Spleen (tissue), 11 donors: Measurements from ENCODE around the gene MVK. TPM values are rescaled to one million over a fixed set of nuclear protein-coding genes. Genes with fewer than 3 reads are reported as not detected.
A peak's percentile ranks its signal among the peaks of the same experiment; 100 is the strongest.

Source experiments
- DNase-seq: peaks from one replicate; pipeline ENCODE4 v3.0.0-alpha.2; 2020
- H3K27ac ChIP-seq, 8 donors: fragments of 200-600 bp; sonication (generic) in 7 of 8; 1 replicate in 4 of 8; 2 replicates in 4 of 8; pipeline versions ENCODE4 v1.5.0 to v1.8.0; 2016 to 2021; ENCODE audit warnings: inconsistent platforms in 4 of 8, mild to moderate bottlenecking in 4 of 8, moderate library complexity in 1 of 8
- H3K27me3 ChIP-seq, 7 donors: fragments of 200-600 bp; sonication (generic) in 6 of 7; replicated peaks in 1 of 7; 1 replicate in 4 of 7; 2 replicates in 3 of 7; pipeline versions ENCODE4 v1.5.0 to v1.8.0; 2016 to 2021; ENCODE audit warnings: inconsistent platforms in 3 of 7, mild to moderate bottlenecking in 1 of 7
- H3K36me3 ChIP-seq, 6 donors: fragments of 200-600 bp; sonication (generic) in 5 of 6; 1 replicate in 4 of 6; 2 replicates in 2 of 6; pipeline versions ENCODE4 v1.5.0 to v1.8.0; 2016 to 2021; ENCODE audit warnings: inconsistent platforms in 2 of 6
- H3K4me1 ChIP-seq, 6 donors: fragments of 200-600 bp; sonication (generic) in 5 of 6; 1 replicate in 3 of 6; 2 replicates in 3 of 6; pipeline versions ENCODE4 v1.5.0 to v1.8.0; 2016 to 2021; ENCODE audit warnings: inconsistent platforms in 3 of 6
- H3K4me3 ChIP-seq, 8 donors: fragments of 200-600 bp; sonication (generic) in 7 of 8; 1 replicate in 4 of 8; 2 replicates in 4 of 8; pipeline versions ENCODE4 v1.5.0 to v1.8.0; 2016 to 2021; ENCODE audit warnings: inconsistent platforms in 4 of 8, mild to moderate bottlenecking in 4 of 8, moderate library complexity in 2 of 8
- H3K9me3 ChIP-seq, 8 donors: fragments of 200-600 bp; sonication (generic) in 7 of 8; 1 replicate in 4 of 8; 2 replicates in 4 of 8; pipeline versions ENCODE4 v1.5.0 to v1.8.0; 2016 to 2021; ENCODE audit warnings: inconsistent platforms in 4 of 8
- POLR2A ChIP-seq, 3 donors: fragments of 450-650 bp; IDR thresholded peaks; one replicate each; pipeline ENCODE4 v1.5.1; 2017; ENCODE audit warnings: antibody characterized with exemption in 3 of 3, mild to moderate bottlenecking in 1 of 3
- POLR2AphosphoS5 ChIP-seq, 3 donors: sonication (generic); formaldehyde crosslinking; IDR thresholded peaks; one replicate each; pipeline ENCODE4 v1.5.1; 2017; ENCODE audit warnings: antibody characterized with exemption in 3 of 3
- WGBS, 5 donors: extraction: QIAGEN DNeasy Blood & Tissue Kit in 3 of 5; methylation state at CpG; one replicate each; pipeline versions ENCODE4 v1.1.5 to v1.1.7; 2013 to 2018; 5-methylcytosine and 5-hydroxymethylcytosine counted together
- intact Hi-C: fragments of 100-400 bp; cut with DNase I; formaldehyde crosslinking; loops from one replicate; pipeline ENCODE4 v1.15.0; 2023; ENCODE audit warnings: low total_unique reads
- polyA plus RNA-seq, 3 donors: library from polyadenylated mRNA; stranded (reverse); fragments of 200-250 nt; gene quantifications; one replicate each; pipeline ENCODE4 v1.2.1, GENCODE V29; 2013
- total RNA-seq, 7 donors: library from RNA; depleted of rRNA in 3 of 7; stranded (reverse); fragments of >200 nt in 3 of 7; fragmentation: NEBNext Ultra II Directional in 4 of 7; extraction: Animal tissue kit (Norgen Biotek cat#: 25700) in 4 of 7; gene quantifications; one replicate each; pipeline versions ENCODE4 v1.1.0 to v1.2.1, GENCODE V29; 2016 to 2021
- TF ChIP-seq, protein P1 (sequence below), 11 experiments: fragments of 200-600 bp in 7 of 11; fragments of 450-650 bp in 4 of 11; sonication (generic) in 4 of 11; IDR thresholded peaks in 8 of 11; conservative IDR thresholded peaks in 3 of 11; 1 replicate in 7 of 11; 2 replicates in 4 of 11; pipeline versions ENCODE4 v1.4.0 to v1.8.0; 2016 to 2021; ENCODE audit warnings: antibody characterized with exemption in 11 of 11, inconsistent platforms in 4 of 11, mild to moderate bottlenecking in 1 of 11
- donor health status: healthy with polysubstance abuse.
- donor health status: DM: no; HTN: no; CAD: no; lungs with moderate emphysema.
- donor health status: DM: no; HTN: no; CAD: no.
- donor health status: Bipolar disorder and iron deficiency.
- donor health status: healthy.
- donor health status: DM: no; HTN: no; CAD: no.
- donor health status: DM: yes; HTN: yes; CAD: no.

Gene MVK
- total and polyA plus RNA-seq, 10 donors = 6.2 to 16.5 (median 9.4) TPM

- peaks cover 6 to 41% (median 16%) of the 10 kb centered on the region in 6 donors for H3K4me1 ChIP-seq
- WGBS, 5 donors = 88 to 91% (median 89%) methylated on average over 14 to 15 of the region's 15 CpGs
- no peaks in the 10 kb centered on the region for H3K9me3 ChIP-seq
- H3K27ac ChIP-seq = peak overlapping the region in 4 of 8 donors; percentile 18 to 57 (median 51)
- TF ChIP-seq POLR2AphosphoS5 (IDR thresholded peaks at IDR 0.05) (no peak), POLR2A (IDR thresholded peaks at IDR 0.05) (no peak)
- TF ChIP-seq, protein P1, sequence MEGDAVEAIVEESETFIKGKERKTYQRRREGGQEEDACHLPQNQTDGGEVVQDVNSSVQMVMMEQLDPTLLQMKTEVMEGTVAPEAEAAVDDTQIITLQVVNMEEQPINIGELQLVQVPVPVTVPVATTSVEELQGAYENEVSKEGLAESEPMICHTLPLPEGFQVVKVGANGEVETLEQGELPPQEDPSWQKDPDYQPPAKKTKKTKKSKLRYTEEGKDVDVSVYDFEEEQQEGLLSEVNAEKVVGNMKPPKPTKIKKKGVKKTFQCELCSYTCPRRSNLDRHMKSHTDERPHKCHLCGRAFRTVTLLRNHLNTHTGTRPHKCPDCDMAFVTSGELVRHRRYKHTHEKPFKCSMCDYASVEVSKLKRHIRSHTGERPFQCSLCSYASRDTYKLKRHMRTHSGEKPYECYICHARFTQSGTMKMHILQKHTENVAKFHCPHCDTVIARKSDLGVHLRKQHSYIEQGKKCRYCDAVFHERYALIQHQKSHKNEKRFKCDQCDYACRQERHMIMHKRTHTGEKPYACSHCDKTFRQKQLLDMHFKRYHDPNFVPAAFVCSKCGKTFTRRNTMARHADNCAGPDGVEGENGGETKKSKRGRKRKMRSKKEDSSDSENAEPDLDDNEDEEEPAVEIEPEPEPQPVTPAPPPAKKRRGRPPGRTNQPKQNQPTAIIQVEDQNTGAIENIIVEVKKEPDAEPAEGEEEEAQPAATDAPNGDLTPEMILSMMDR (IDR thresholded peaks at IDR 0.05 in 8 of 11, conservative IDR thresholded peaks at IDR 0.05 in 3 of 11) = no peak
- no peak overlapping the region for H3K4me3 ChIP-seq
- no peak for DNase-seq
- peaks cover 0 to 70% (median 13%) of the 10 kb centered on the region in 6 donors for H3K36me3 ChIP-seq
- no peaks in the 10 kb centered on the region for H3K27me3 ChIP-seq
- intact Hi-C loops = loop anchor here (10.0 kb wide), 1 partner anchor 120 kb away; the partner anchor contains the start of gene FAM222A
Measured at GRCh38 chr12:109594556-109595317, 21.1 kb downstream of the MVK start.

DNA sequence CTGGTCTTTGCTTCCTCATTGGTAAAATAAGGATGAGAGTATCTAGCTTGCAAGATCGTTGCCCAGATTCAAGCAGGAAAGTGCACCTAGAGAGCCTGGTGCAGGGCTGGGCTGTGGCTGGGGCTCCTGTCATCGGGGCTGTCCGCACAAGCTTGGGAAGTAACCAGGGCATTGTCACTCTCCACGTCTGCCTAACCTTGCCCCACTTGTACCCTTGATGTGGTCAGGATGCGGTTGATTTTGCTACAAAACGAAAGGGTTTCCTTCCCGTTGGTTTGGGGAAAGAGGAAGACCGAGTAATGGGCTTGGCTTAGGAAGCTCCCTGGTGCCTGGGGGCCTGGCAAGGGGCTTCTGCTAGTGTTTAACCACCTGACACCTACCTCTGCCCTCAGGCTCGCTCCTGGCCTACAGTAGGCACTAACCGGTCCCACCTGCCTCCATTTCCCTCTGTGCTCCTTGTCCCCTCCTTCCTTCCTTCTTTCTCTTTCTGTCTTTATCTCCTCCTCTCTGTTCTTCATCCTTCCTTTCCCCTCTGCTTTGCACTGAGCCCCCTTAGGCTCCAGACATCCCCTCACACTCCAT lies 21.8 kb downstream of the MVK start:
- Histone ChIP-seq H3K9me3 (no peaks in the 10 kb centered on the region), H3K4me1 (peaks cover 6 to 41% (median 16%) of the 10 kb centered on the region in 6 donors), H3K4me3 (no peak overlapping the region), H3K36me3 (peaks cover 0 to 65% (median 13%) of the 10 kb centered on the region in 6 donors), H3K27me3 (no peaks in the 10 kb centered on the region), H3K27ac (peak overlapping the region in 4 of 8 donors; percentile 18 to 57 (median 51))
- WGBS, 5 donors = 24 to 35% (median 32%) methylated on average over 9 to 10 of the region's 10 CpGs
- intact Hi-C loops = loop anchor here (10.0 kb wide), 1 partner anchor 119 kb away; the partner anchor contains the start of gene FAM222A
- DNase-seq = no peak
- TF ChIP-seq, protein P1 (IDR thresholded peaks at IDR 0.05 in 8 of 11, conservative IDR thresholded peaks at IDR 0.05 in 3 of 11) = peak in 1 of 11 experiments; percentile 6
- TF ChIP-seq POLR2A (IDR thresholded peaks at IDR 0.05) (no peak), POLR2AphosphoS5 (IDR thresholded peaks at IDR 0.05) (peak in 1 of 3 donors; percentile 42)

GRCh38 chr12:109596418-109597244 lies 23.0 kb downstream of the MVK start:
- H3K36me3 ChIP-seq = peaks cover 0 to 53% (median 10%) of the 10 kb centered on the region in 6 donors
- H3K4me3 ChIP-seq = no peak overlapping the region
- no peak for DNase-seq
- no peaks in the 10 kb centered on the region for H3K9me3 ChIP-seq
- H3K4me1 ChIP-seq = peaks cover 6 to 41% (median 16%) of the 10 kb centered on the region in 6 donors
- H3K27ac ChIP-seq = no peak overlapping the region
- no peaks in the 10 kb centered on the region for H3K27me3 ChIP-seq
- TF ChIP-seq POLR2AphosphoS5 (IDR thresholded peaks at IDR 0.05) (no peak), POLR2A (IDR thresholded peaks at IDR 0.05) (no peak)
- TF ChIP-seq, protein P1 (IDR thresholded peaks at IDR 0.05 in 8 of 11, conservative IDR thresholded peaks at IDR 0.05 in 3 of 11) = no peak
- WGBS, 5 donors = 84 to 95% (median 90%) methylated on average over 10 to 24 of the region's 24 CpGs
- intact Hi-C loops = loop anchor here (2.0 to 10.0 kb wide), 2 partner anchors 118 to 178 kb away; partner anchors contain the start of gene FAM222A
